ENCODE data around the gene DPYD. TPM values are rescaled to one million over a fixed set of nuclear protein-coding genes. Genes with fewer than 3 reads are reported as not detected.

The DPYD gene
- total and polyA plus RNA-seq, 11 donors, result 2.6 to 38.4 (median 7.8) TPM

DNA sequence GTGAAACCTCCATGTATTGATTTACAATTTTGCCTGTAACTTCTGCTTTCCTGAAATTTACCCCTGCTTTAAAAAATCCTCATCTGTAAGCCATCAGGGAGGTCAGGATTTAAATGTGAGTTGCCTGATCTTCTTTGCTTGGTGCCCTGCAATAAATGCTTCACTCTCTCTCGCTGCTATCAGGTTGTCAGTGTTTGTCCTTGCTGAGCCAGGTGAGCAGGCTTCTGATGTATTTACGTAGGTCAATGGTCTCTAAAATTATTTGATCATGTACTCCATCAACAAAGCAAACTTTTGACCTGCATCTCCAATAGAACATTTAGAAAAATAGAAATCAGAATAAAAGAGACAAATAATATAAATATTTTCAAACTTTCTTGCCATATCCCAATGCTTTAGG, 453.4 kb downstream of the DPYD start:
- ATAC-seq (no peak), DNase-seq (no peak)
- intact Hi-C loops (cut with DNase I), result no loop called here
- peaks cover 0 to 4% (median 0%) of the 10 kb centered on the region in 12 donors for H3K4me1 ChIP-seq
- H3K27ac ChIP-seq, result no peak overlapping the region
- H3K36me3 ChIP-seq, result no peaks in the 10 kb centered on the region
- H3K27me3 ChIP-seq, result no peaks in the 10 kb centered on the region
- no peak overlapping the region for H3K4me3 ChIP-seq
- H3K9me3 ChIP-seq, result peaks cover 0 to 21% (median 0%) of the 10 kb centered on the region in 12 donors
- TF ChIP-seq, protein P1, sequence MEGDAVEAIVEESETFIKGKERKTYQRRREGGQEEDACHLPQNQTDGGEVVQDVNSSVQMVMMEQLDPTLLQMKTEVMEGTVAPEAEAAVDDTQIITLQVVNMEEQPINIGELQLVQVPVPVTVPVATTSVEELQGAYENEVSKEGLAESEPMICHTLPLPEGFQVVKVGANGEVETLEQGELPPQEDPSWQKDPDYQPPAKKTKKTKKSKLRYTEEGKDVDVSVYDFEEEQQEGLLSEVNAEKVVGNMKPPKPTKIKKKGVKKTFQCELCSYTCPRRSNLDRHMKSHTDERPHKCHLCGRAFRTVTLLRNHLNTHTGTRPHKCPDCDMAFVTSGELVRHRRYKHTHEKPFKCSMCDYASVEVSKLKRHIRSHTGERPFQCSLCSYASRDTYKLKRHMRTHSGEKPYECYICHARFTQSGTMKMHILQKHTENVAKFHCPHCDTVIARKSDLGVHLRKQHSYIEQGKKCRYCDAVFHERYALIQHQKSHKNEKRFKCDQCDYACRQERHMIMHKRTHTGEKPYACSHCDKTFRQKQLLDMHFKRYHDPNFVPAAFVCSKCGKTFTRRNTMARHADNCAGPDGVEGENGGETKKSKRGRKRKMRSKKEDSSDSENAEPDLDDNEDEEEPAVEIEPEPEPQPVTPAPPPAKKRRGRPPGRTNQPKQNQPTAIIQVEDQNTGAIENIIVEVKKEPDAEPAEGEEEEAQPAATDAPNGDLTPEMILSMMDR (IDR thresholded peaks at IDR 0.05), result no peak
- no peak for TF ChIP-seq POLR2A (IDR thresholded peaks at IDR 0.05)
- WGBS, 4 donors, result 88 to 91% (median 90%) methylated on average over 2 of the region's 2 CpGs

DNA sequence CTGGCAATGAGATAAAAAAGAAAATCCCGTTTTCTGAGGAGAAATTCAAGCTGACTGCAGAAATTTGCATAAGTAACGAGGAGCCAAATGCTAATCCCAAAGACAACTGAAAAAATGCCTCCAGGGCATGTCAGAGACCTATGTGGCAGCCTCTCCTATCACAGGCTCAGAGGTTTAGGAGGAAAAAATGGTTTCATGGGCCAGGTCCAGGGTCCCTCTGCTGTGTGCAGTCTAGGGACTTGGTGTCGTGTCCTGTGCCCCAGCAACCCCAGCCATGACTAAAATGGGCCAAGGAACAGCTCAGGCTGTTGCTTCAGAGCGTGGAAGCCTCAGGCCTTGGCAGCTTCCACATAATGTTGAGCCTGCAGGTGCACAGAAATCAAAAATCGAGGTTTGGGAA, 456.5 kb downstream of the DPYD start:
- no peak for DNase-seq
- 89 to 95% (median 92%) methylated on average over 5 of the region's 5 CpGs for WGBS, 4 donors
- Histone ChIP-seq H3K27me3 (no peaks in the 10 kb centered on the region), H3K27ac (no peak overlapping the region), H3K4me1 (peaks cover 0 to 16% (median 6%) of the 10 kb centered on the region in 12 donors), H3K36me3 (no peaks in the 10 kb centered on the region), H3K4me3 (no peak overlapping the region), H3K9me3 (peaks cover 0 to 21% (median 0%) of the 10 kb centered on the region in 12 donors)
- TF ChIP-seq, protein P1 (IDR thresholded peaks at IDR 0.05), result no peak
- no peak for TF ChIP-seq POLR2A (IDR thresholded peaks at IDR 0.05)
- ATAC-seq, result no peak
- intact Hi-C loops (cut with DNase I), result no loop called here

DNA sequence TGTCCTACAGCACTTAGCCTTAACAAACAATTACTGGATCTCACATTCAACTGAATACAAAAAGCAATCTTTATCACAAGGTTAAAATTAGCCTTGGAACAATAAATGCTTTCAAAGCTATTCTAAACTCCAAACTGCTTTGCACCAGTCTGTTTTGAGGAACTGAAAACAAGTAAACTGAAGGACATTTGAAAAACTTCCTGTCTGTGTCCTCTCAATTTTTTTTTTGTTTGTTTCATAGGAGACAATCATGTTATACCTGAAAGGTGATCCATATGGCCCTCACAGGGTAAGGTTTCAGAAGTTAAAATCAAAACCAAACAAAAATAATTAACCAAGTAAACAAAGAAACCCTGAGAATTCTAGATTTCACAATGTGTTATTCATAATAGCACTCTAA, 459.1 kb downstream of the DPYD start:
- H3K36me3 ChIP-seq, result no peaks in the 10 kb centered on the region
- DNase-seq (no peak), ATAC-seq (peak in 2 of 4 donors; percentile 66 to 75)
- peaks cover 0 to 16% (median 6%) of the 10 kb centered on the region in 12 donors for H3K4me1 ChIP-seq
- peak overlapping the region in 7 of 12 donors; percentile 2 to 55 (median 21) for H3K27ac ChIP-seq
- no peak for TF ChIP-seq POLR2A (IDR thresholded peaks at IDR 0.05)
- H3K4me3 ChIP-seq, result no peak overlapping the region
- H3K27me3 ChIP-seq, result no peaks in the 10 kb centered on the region
- intact Hi-C loops (cut with DNase I), result no loop called here
- H3K9me3 ChIP-seq, result peaks cover 0 to 7% (median 0%) of the 10 kb centered on the region in 12 donors

DNA sequence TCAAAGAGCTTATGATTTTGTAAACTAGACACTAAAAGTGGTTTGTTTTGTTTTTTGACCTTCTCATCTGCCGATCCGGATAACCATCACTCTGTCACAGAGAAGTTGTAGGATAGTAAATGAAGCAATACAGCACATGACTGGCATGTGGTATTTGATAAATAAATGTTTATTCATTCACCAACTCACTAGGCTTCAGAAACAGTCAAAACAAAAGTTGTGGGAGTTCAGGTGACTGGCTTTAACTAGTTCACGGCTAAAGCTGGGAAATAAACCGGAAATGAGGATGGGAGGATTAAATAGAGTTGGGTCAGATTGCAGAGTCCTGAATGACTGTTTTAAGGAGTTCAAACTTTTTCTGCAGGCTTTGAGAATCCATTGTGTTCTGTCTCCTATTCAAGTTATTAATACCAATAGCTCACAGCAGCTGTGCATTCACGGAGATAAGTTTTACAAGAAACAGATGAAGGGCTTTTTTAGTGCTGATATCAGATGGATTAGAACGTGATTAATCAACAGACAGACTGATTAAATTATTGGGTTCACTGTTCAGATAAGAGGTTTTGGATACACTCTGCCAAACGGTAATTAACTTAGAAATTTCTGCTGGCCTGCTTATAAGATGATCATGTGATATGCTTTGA, 463.3 kb downstream of the DPYD start:
- no peak for ATAC-seq
- H3K36me3 ChIP-seq, result no peaks in the 10 kb centered on the region
- intact Hi-C loops (cut with DNase I), result no loop called here

More for the DNA sequence above, 463.3 kb downstream of the DPYD start:
- no peaks in the 10 kb centered on the region for H3K27me3 ChIP-seq
- TF ChIP-seq POLR2A (IDR thresholded peaks at IDR 0.05), result no peak
- TF ChIP-seq, protein P1 (IDR thresholded peaks at IDR 0.05), result no peak
- no peak for DNase-seq
- no peak overlapping the region for H3K27ac ChIP-seq
- no peak overlapping the region for H3K4me3 ChIP-seq
- 59 to 71% (median 67%) methylated on average over 7 of the region's 7 CpGs for WGBS, 4 donors
- no peaks in the 10 kb centered on the region for H3K9me3 ChIP-seq
- peaks cover 0 to 15% (median 6%) of the 10 kb centered on the region in 12 donors for H3K4me1 ChIP-seq
